ENCODE measurements around the gene DIS3L2. TPM values are rescaled to one million over a fixed set of nuclear protein-coding genes. Genes with fewer than 3 reads are reported as not detected.

The DIS3L2 gene
- total RNA-seq, 2 experiments from 2014 or later = 30.6 to 33.7 TPM

- ChIA-PET POLR2A (no interaction called here), CTCF (no interaction called here)
These were observed 245.7 kb downstream of the DIS3L2 start for GRCh38 chr2:232207174-232207573.

DNA sequence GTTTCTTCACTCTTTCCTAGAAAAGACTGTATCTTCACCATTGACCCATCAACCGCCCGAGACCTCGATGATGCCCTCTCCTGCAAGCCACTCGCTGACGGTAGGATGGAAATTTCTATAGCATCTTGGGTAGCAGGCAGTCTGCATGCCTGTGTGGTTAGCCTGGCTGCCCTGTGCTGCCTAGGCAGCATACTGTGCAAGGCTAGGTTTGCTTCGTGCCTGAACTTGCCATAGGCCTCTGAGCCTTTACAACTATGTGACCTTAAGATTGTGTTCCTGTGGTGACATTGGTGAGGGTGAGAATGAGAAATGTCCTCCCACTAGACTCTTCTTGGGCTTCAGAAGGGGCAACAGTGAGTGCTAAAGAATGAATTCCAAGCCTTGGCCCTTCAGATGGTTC lies 248.8 kb downstream of the DIS3L2 start:
- ChIA-PET CTCF (no interaction called here), POLR2A (no interaction called here)

DNA sequence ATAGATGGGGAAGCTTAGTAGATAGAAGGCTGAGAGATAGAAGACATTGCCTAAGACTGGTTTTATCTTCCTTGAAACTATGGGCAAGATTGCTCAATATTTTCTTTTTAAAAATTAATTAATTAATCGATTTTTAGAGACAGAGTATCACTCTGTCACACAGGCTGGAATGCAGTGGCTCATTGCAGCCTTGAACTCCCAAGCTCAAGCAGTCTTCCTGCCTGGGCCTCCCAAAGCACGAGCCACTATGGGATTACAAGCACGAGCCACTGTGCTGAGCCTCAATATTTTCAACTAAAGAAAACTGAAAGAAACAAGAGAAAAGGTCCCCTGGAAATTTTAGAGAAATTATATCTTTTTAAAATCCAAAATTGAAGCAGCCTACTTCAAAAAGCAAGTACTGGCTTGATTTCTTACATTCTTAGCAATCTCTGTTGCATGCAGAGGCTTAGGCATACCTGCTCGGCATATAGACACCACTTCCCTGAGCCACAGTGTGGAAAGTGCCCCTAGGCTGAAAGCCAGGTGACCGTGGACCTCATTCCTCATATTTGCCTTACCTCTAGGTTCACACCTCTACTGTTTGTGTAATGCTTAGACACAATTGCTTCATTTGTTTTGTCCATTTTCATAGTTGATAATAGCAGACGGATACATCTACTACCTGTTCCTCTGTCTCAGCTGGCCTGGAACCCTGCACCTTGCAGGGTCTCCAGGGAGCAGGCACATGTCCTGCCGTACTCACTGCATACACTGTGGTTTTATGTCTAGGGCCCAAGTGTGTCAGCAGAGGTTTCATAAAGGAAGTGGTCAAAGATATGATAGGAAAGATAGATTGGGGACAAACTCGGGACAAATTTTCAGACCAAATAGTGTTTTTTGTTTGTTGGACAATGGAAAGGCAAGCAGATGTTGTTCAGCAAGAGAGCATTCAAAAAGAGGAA lies 250.5 kb downstream of the DIS3L2 start:
- ChIA-PET POLR2A (no interaction called here), CTCF (no interaction called here)

GRCh38 chr2:232213176-232213575 lies 251.7 kb downstream of the DIS3L2 start:
- CTCF ChIA-PET = no interaction called here
- POLR2A ChIA-PET = no interaction called here

GRCh38 chr2:232214053-232214452 lies 252.5 kb downstream of the DIS3L2 start:
- CTCF ChIA-PET = no interaction called here

GRCh38 chr2:232216028-232216427 lies 254.5 kb downstream of the DIS3L2 start:
- ChIA-PET POLR2A (no interaction called here), CTCF (no interaction called here)

More at GRCh38 chr2:232214053-232214452, 252.5 kb downstream of the DIS3L2 start:
- POLR2A ChIA-PET = no interaction called here

DNA sequence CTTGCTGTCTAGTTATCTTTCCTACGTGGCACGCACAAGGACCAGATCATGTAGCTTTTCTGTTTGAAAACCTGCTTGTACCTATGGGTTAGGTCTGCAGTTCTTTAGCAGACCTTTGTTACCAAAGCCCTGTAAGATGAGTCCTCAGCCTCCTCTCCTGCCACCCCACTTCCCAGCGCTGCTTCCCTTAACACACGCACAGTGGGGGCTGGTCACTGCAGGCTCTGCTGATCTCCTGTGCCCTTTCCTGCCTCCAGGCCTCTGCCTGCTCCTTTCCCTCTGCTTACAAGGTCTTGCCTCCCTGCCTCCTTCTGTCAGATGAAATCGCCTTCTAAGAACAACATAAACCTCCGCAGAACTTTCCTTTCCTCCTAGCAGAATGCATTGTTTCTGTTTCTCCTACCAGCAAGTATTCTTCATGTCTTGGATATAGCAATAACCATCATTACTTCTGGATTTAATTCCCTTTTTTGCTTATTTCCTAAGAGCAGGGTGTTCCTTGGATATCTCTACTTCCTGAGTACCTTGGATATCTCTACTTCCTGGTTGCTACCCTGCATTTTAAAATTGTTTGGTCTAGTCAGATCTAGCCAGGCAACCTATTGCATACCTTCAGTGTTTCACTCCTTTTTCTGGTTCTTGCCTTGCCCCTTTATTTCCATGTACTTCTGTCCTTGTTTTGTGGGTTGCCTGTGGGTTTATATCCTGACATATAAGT lies 257.4 kb downstream of the DIS3L2 start:
- ChIA-PET POLR2A (no interaction called here), CTCF (interaction anchor here (1.5 kb wide), 1 partner anchor 292 kb away, joined by 3 read pairs; no protein-coding TSS in a partner anchor)

DNA sequence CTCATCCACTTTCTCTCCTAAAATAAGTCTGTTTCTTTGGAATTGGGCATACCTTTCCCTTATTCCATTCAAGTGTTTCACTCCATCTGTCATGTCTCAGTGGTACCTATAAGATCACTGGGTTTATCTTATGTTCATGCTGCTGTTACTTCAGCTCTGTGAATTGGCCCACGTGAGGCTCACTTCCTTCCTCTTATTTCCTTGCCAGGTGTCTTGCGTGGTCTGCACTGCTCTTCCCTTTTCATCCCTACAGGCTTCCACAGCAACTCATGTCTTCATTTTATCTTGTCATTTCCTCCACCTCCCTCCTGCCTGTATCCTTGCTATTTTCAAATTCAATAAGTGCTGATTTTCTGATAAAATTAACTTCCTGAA lies 258.0 kb downstream of the DIS3L2 start:
- POLR2A ChIA-PET = no interaction called here
- CTCF ChIA-PET = no interaction called here

GRCh38 chr2:232219932-232220331 lies 258.4 kb downstream of the DIS3L2 start:
- POLR2A ChIA-PET = no interaction called here
- CTCF ChIA-PET = no interaction called here

GRCh38 chr2:232225429-232225828 lies 263.9 kb downstream of the DIS3L2 start:
- CTCF ChIA-PET = no interaction called here
- POLR2A ChIA-PET = no interaction called here

- CTCF ChIA-PET = no interaction called here
- POLR2A ChIA-PET = no interaction called here
These were observed 264.4 kb downstream of the DIS3L2 start for GRCh38 chr2:232225895-232226294.

- CTCF ChIA-PET = no interaction called here
- POLR2A ChIA-PET = no interaction called here
These were observed 266.8 kb downstream of the DIS3L2 start for GRCh38 chr2:232228332-232228731.

DNA sequence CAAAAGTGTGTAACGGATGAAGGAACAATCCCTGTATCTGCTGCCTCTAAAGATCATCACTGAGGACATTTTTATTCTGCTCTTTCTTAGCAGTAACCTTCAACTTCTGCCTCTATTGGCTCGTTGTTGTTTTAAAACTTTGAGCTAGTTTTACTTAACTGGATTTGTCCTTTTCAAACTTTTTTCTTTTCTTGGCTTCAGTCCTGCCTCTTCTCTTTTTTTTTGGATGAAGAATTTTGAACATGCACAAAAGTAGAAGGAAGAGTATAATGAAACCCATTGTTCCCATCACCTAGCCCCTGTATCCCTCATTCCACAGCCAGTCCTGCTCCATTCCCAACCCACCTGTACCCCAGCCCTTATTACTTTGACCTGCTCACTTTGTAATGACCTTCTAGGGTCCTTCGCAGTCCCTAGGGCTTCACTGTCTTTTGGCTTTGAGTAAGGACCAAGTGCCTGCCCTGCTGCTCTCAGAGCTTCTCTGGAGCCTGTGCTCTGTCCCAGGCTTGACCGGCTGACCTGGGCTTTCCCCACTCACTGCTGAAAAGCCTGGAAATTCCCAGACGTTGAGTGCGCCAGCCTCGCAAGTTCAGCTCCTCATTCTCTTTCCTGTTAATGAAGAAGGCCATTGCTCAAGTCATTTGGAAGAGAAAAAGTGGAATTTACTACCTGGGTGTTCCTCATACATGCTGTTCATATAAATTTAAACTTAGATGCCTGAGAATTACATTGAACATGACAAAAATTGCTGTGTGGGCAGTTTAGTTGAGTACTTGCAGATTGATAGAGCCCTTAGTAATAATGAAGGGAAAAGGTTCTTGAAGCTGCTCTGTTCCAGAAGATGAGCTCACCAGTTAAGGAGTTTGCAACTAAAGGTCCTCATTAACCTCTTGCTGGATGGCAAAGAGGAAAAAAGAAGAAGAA lies 267.7 kb downstream of the DIS3L2 start:
- ChIA-PET CTCF (no interaction called here), POLR2A (no interaction called here)

DNA sequence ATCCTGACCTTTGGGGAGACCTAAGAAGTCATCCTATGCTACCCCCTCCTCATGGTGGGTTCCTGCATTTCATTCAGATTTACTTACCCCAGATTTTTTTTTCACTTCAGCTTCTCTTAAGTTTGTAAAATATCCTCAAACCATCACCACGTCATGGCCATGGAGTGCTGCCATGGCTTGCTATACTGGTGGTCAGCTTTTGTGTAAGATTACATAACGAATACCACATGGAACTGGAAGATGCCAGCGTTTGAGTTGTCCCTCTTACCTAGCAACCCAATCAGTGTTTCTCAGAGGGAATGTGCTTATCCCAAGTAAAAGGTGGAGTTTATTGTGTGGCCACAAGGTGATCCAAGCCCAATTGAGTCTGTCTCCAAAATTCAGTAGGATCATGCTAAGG lies 268.4 kb downstream of the DIS3L2 start:
- ChIA-PET CTCF (no interaction called here), POLR2A (no interaction called here)

GRCh38 chr2:232230560-232230959 lies 269.0 kb downstream of the DIS3L2 start:
- POLR2A ChIA-PET = no interaction called here
- CTCF ChIA-PET = no interaction called here

GRCh38 chr2:232231554-232231953 lies 270.0 kb downstream of the DIS3L2 start:
- POLR2A ChIA-PET = no interaction called here
- CTCF ChIA-PET = no interaction called here

GRCh38 chr2:232232915-232233314 lies 271.4 kb downstream of the DIS3L2 start:
- CTCF ChIA-PET = no interaction called here
- POLR2A ChIA-PET = no interaction called here

GRCh38 chr2:232234922-232235615 lies 273.6 kb downstream of the DIS3L2 start:
- CTCF ChIA-PET = no interaction called here
- POLR2A ChIA-PET = no interaction called here

- ChIA-PET POLR2A (no interaction called here), CTCF (interaction anchor here (0.6 to 1.3 kb wide), 2 partner anchors 310 to 667 kb away, joined by 3 read pairs; no protein-coding TSS in a partner anchor)
These were observed 274.2 kb downstream of the DIS3L2 start for GRCh38 chr2:232235716-232236115.

- CTCF ChIA-PET = interaction anchor here (0.5 to 1.3 kb wide), 3 partner anchors 302 to 666 kb away, joined by 3 to 4 read pairs (median 3); no protein-coding TSS in a partner anchor
These were observed 274.7 kb downstream of the DIS3L2 start for GRCh38 chr2:232236200-232236599.

More at GRCh38 chr2:232236200-232236599, 274.7 kb downstream of the DIS3L2 start:
- POLR2A ChIA-PET = no interaction called here
